Ovary (tissue), 10 donors: ENCODE results near the gene PXT1. TPM values are rescaled to one million over a fixed set of nuclear protein-coding genes. Genes with fewer than 3 reads are reported as not detected.
A peak's percentile ranks its signal among the peaks of the same experiment; 100 is the strongest.

ENCODE experiments used
- DNase-seq, 5 donors: peaks; one replicate each; pipeline ENCODE4 v3.0.0-alpha.2; 2019 to 2020
- H3K27ac ChIP-seq, 2 donors: fragments of 200-600 bp; one replicate each; pipeline versions ENCODE4 v1.5.1 to v1.8.0; 2019 to 2022
- H3K27me3 ChIP-seq: fragments of 200-600 bp; one replicate; pipeline ENCODE4 v1.8.0; 2022
- H3K36me3 ChIP-seq: fragments of 200-600 bp; sonication (generic); one replicate; pipeline ENCODE4 v1.5.1; 2019
- H3K4me1 ChIP-seq: one replicate; pipeline ENCODE4 v1.8.1; 2013; ENCODE audit warnings: mild to moderate bottlenecking, moderate library complexity; ENCODE audit not compliant: insufficient read depth
- H3K4me3 ChIP-seq: fragments of 200-600 bp; sonication (generic); one replicate; pipeline ENCODE4 v1.5.1; 2017
- H3K9me3 ChIP-seq, 2 donors: fragments of 200-600 bp in 1 of 2; sonication (generic) in 1 of 2; one replicate each; pipeline versions ENCODE4 v1.5.1 to v1.8.1; 2013 to 2019; ENCODE audit warnings: mild to moderate bottlenecking in 1 of 2, moderate library complexity in 1 of 2
- EP300 ChIP-seq: sonication (generic); formaldehyde crosslinking; IDR thresholded peaks from one replicate; pipeline ENCODE4 v1.6.1; 2017; ENCODE audit warnings: antibody characterized with exemption
- POLR2A ChIP-seq: fragments of 450-650 bp; IDR thresholded peaks from one replicate; pipeline ENCODE4 v1.6.1; 2017; ENCODE audit warnings: antibody characterized with exemption, mild to moderate bottlenecking, moderate library complexity
- WGBS, 3 donors: extraction: QIAGEN DNeasy Blood & Tissue Kit in 1 of 3; methylation state at CpG; one replicate each; pipeline versions ENCODE4 v1.1.5 to v1.1.7; 2013 to 2017; 5-methylcytosine and 5-hydroxymethylcytosine counted together
- intact Hi-C, 4 donors: fragments of 100-400 bp; cut with DNase I; formaldehyde crosslinking; loops; one replicate each; pipeline versions ENCODE4 v1.11.0 to v1.15.1; 2022 to 2023
- long read RNA-seq, 3 donors: library from polyadenylated mRNA in 2 of 3; unstranded in 2 of 3; transcript quantifications; one replicate each; pipeline ENCODE4 v2.0.0 and lab custom pipeline, GENCODE V29; 2021 to 2026
- polyA plus RNA-seq, 2 donors: library from polyadenylated mRNA; stranded (reverse); fragments of 200-250 nt in 1 of 2; fragments of 350-450 nt in 1 of 2; fragmentation: Illumina TruSeq in 1 of 2; extraction: RNeasy Lipid Tissue Mini Kit (QIAGEN cat#74804) in 1 of 2; gene quantifications; one replicate each; pipeline ENCODE4 v1.2.3, GENCODE V29; 2013 to 2014
- total RNA-seq, 7 donors: library from RNA; depleted of rRNA in 2 of 7; stranded (reverse); fragments of >200 nt in 2 of 7; fragmentation: NEBNext Ultra II Directional in 3 of 7; extraction: Animal tissue kit (Norgen Biotek cat#: 25700) in 3 of 7; gene quantifications; one replicate each; pipeline versions ENCODE4 v1.1.0 to v1.2.4, GENCODE V29; 2016 to 2023
- TF ChIP-seq, protein P1 (sequence below), 3 donors: fragments of 450-650 bp in 2 of 3; fragments of 200-600 bp in 1 of 3; IDR thresholded peaks; one replicate each; pipeline versions ENCODE4 v1.5.1 to v1.8.0; 2016 to 2022; ENCODE audit warnings: antibody characterized with exemption in 3 of 3, mild to moderate bottlenecking in 1 of 3
- donor health status: DM: no; HTN: no; CAD: no; lungs with moderate emphysema.
- donor health status: DM: no; HTN: no; CAD: no.
- donor health status: Bipolar disorder and iron deficiency.
- donor health status: DM: yes; HTN: yes; CAD: no.
- donor health status: DM: no; HTN: no; CAD: no.
- donor health status: DM: yes; HTN: yes; CAD: no.

Gene PXT1
- total RNA-seq (not detected), polyA plus RNA-seq (not detected)
- long read RNA-seq, donor 1, result 0 reads
- long read RNA-seq, donor 2, result 0 reads
- long read RNA-seq, donor 3, result 0 reads

DNA sequence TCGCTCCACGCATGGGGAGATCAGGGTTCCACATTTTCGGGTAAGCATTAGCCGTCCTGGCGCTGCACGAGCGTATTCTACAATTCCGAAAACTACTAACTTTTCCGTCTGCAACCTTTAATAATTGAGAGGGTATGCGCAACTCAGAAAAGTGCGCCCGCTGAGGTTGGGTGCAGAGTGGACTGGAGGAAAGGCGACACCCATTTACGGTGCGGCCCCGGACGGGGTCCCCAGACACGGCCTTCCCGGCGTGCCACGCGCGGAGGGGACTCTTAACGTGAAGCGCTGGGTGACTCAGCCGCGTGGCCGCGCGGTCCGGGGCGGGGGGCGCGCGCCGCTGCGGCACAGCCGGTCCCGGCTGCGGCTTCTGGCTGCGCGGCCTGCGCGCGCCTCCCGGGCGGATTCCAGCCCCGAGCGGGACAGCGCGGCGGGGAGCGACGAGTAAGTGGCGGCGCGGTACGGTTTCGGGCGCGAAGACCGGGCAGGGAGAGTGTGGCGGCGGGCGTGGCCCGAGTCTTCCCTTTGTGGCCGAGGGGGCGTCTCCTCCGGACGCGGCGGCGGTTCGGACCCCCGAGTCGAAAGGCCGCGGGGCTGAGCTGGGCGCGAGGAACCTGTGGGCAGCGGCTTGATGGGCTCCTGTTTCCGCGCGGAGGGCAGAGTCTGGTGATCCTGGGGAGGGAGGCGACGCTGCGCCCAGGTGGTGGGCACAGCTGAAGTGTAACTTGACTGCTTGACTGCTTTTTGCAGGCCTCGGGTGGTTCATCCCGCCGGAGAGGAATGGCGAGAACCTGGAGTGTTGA lies at the start of gene PXT1, which contains the start of gene KCTD20:
TSS of gene PXT1 (minus strand) at position 184 of the 800 bp plus-strand sequence. CDS start 16,772 bp downstream, outside the sequence.
TSS of gene KCTD20 (plus strand) at position 330 of the 800 bp plus-strand sequence. CDS start 27,098 bp downstream, outside the sequence.
- intact Hi-C loops, result loop anchor here in 3 of 4 donors (1.0 to 10.0 kb wide), 4 partner anchors 102 to 152 kb away; partner anchors contain the start of genes STK38 (in 3 of the 3) and SRSF3 (in 1 of the 3)

DNA sequence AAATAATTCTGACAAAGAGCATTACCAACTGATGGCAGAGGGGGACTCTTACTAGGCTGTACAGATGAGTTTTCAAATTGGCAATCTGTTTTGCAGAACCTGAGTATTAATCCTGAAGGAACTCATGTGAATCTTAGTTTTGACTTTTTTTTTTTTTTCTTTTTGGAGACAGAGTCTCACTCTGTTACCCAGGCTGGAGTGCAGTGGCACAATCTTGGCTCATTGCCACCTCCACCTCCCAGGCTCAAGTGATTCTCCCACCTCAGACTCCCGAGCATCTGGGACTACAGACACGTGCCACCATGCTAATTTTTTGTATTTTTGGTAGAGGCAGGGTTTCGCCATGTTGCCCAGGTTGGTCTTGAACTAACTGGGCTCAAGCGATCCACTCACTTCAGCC lies 49.4 kb upstream of the PXT1 start:
- DNase-seq, result no peak
- TF ChIP-seq EP300, result no peak
- TF ChIP-seq, protein P1, sequence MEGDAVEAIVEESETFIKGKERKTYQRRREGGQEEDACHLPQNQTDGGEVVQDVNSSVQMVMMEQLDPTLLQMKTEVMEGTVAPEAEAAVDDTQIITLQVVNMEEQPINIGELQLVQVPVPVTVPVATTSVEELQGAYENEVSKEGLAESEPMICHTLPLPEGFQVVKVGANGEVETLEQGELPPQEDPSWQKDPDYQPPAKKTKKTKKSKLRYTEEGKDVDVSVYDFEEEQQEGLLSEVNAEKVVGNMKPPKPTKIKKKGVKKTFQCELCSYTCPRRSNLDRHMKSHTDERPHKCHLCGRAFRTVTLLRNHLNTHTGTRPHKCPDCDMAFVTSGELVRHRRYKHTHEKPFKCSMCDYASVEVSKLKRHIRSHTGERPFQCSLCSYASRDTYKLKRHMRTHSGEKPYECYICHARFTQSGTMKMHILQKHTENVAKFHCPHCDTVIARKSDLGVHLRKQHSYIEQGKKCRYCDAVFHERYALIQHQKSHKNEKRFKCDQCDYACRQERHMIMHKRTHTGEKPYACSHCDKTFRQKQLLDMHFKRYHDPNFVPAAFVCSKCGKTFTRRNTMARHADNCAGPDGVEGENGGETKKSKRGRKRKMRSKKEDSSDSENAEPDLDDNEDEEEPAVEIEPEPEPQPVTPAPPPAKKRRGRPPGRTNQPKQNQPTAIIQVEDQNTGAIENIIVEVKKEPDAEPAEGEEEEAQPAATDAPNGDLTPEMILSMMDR (IDR thresholded peaks at IDR 0.05), result no peak
- TF ChIP-seq POLR2A, result no peak
- H3K36me3 ChIP-seq, result no peaks in the 10 kb centered on the region
- H3K9me3 ChIP-seq, result no peaks in the 10 kb centered on the region
- H3K27ac ChIP-seq, result no peak overlapping the region
- WGBS, 3 donors, result 81 to 88% (median 85%) methylated on average over 4 of the region's 4 CpGs
- intact Hi-C loops, result loop anchor here in 1 of 4 donors (10.0 kb wide), 1 partner anchor 713 kb away; no protein-coding TSS in a partner anchor
- H3K4me3 ChIP-seq, result no peak overlapping the region
- H3K4me1 ChIP-seq, result peaks cover 2% of the 10 kb centered on the region
- H3K27me3 ChIP-seq, result no peaks in the 10 kb centered on the region

More for the DNA sequence above, at the start of gene PXT1, which contains the start of gene KCTD20:
- peaks cover 15% of the 10 kb centered on the region for H3K4me1 ChIP-seq
- 0 to 1% (median 0%) methylated on average over 70 to 91 of the region's 91 CpGs for WGBS, 3 donors
- no peaks in the 10 kb centered on the region for H3K27me3 ChIP-seq
- H3K27ac ChIP-seq, result peak within 1 kb of the TSS; percentile 94 to 95
- no peaks in the 10 kb centered on the region for H3K9me3 ChIP-seq
- DNase-seq, result peak; percentile 85 to 91 (median 89)
- no peaks in the 10 kb centered on the region for H3K36me3 ChIP-seq
- H3K4me3 ChIP-seq, result peak within 1 kb of the TSS; percentile 78
- TF ChIP-seq POLR2A (peak; percentile 79), EP300 (no peak)
- TF ChIP-seq, protein P1 (IDR thresholded peaks at IDR 0.05), result peak in 1 of 3 donors; percentile 16

GRCh38 chr6:36491378-36491965 lies 48.8 kb upstream of the PXT1 start:
- Histone ChIP-seq H3K4me1 (peaks cover 2% of the 10 kb centered on the region), H3K27me3 (no peaks in the 10 kb centered on the region), H3K36me3 (no peaks in the 10 kb centered on the region), H3K27ac (no peak overlapping the region), H3K4me3 (no peak overlapping the region), H3K9me3 (no peaks in the 10 kb centered on the region)
- TF ChIP-seq, protein P1 (IDR thresholded peaks at IDR 0.05), result no peak
- TF ChIP-seq EP300, result no peak
- TF ChIP-seq POLR2A, result no peak
- intact Hi-C loops, result loop anchor here in 1 of 4 donors (10.0 kb wide), 1 partner anchor 713 kb away; no protein-coding TSS in a partner anchor
- DNase-seq, result no peak
- 74 to 81% (median 81%) methylated on average over 7 of the region's 7 CpGs for WGBS, 3 donors

DNA sequence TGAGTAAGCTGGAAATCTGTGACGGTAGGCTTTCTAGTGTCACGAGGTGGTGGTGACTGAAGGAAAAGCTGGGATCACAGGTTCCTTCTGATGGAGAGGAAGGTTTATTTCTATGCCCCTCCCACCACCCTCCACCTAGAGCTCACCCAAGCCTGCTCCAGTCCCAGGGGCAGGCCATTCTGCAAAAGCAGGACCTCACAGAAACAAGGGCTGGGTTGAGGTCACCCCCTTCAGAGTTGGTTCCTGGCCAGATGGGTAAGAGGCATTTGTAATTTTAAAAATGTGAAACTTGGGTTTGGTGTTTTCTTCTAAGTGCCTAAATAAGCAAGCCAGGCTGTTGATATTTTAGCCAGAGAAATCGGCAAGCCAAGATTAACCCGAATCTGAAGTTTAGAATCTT lies 46.8 kb upstream of the PXT1 start:
- Histone ChIP-seq H3K36me3 (no peaks in the 10 kb centered on the region), H3K27ac (no peak overlapping the region)
- intact Hi-C loops, result loop anchor here in 1 of 4 donors (5.0 kb wide), 1 partner anchor 1267 kb away; no protein-coding TSS in a partner anchor

More for the DNA sequence above, 46.8 kb upstream of the PXT1 start:
- Histone ChIP-seq H3K27me3 (no peaks in the 10 kb centered on the region), H3K9me3 (no peaks in the 10 kb centered on the region), H3K4me1 (peaks cover 2% of the 10 kb centered on the region), H3K4me3 (no peak overlapping the region)
- 60 to 71% (median 61%) methylated on average over 4 of the region's 4 CpGs for WGBS, 3 donors
- TF ChIP-seq EP300 (no peak), POLR2A (no peak)
- TF ChIP-seq, protein P1 (IDR thresholded peaks at IDR 0.05), result no peak
- DNase-seq, result no peak
